HepG2 (cell line): ENCODE data around the gene P2RX2. TPM values are rescaled to one million over a fixed set of nuclear protein-coding genes. Genes with fewer than 3 reads are reported as not detected.

Experiments
- ATAC-seq: fragments of 200-7000 bp; cut with Tn5 transposase; 3 replicates; pipeline ENCODE4 v1.9.1; 2020; ENCODE audit warnings: mild to moderate bottlenecking, moderate library complexity
- BruUV-seq: library from RNA; stranded (reverse); fragments of 400-500 nt; replicated peaks from 2 replicates; lab custom pipeline; 2021; lab: Mats Ljungman, UMichigan
- CTCF ChIA-PET: fragments of 300-600 bp; formaldehyde crosslinking; extraction: SDS; loops from one replicate; lab custom pipeline; 2021; ENCODE audit warnings: low total read pairs, inconsistent platforms, low intra/inter-chr PET ratio; lab: Yijun Ruan, JAX
- POLR2A ChIA-PET: fragments of 350-600 bp; sonication (Branson Sonifier 250); formaldehyde crosslinking; loops from one replicate; lab custom pipeline; 2020; ENCODE audit warnings: antibody characterized with exemption, inconsistent platforms; lab: Yijun Ruan, JAX
- DNase-seq: peaks from one replicate; pipeline ENCODE4 v3.0.0-alpha.2; 2015; ENCODE audit warnings: low spot score
- FAIRE-seq: peaks from 3 replicates; lab custom pipeline; 2011; peaks lifted over from hg19 to GRCh38; lab: Jason Lieb, UNC
- H2AFZ ChIP-seq: one replicate; pipeline ENCODE4 v1.6.1; 2011; ENCODE audit warnings: low read length, inconsistent platforms
- H3K27ac ChIP-seq: fragments of 300-600 bp; 3 replicates; pipeline ENCODE4 v1.8.0; 2011; ENCODE audit warnings: mixed run types, mild to moderate bottlenecking, mixed read lengths, low read length, inconsistent platforms; ENCODE audit not compliant: insufficient read depth; ENCODE audit errors: extremely low read length
- H3K27me3 ChIP-seq, 2 experiments: fragments of 200-600 bp in 1 of 2; 2 replicates in 1 of 2; 3 replicates in 1 of 2; pipeline versions ENCODE4 v1.6.0 to v1.8.0; 2011; ENCODE audit warnings: low read length in 2 of 2, mild to moderate bottlenecking in 2 of 2, moderate library complexity in 2 of 2, inconsistent platforms in 1 of 2; ENCODE audit not compliant: insufficient read depth in 2 of 2, control insufficient read depth in 1 of 2
- H3K36me3 ChIP-seq, 2 experiments: fragments of 200-600 bp in 1 of 2; replicated peaks in 1 of 2; 2 replicates in 1 of 2; 3 replicates in 1 of 2; pipeline versions ENCODE4 v1.5.1 to v1.8.0; 2011; ENCODE audit warnings: low read length in 2 of 2, inconsistent platforms in 1 of 2; ENCODE audit not compliant: insufficient read depth in 2 of 2, control insufficient read depth in 1 of 2
- H3K4me1 ChIP-seq: 2 replicates; pipeline ENCODE4 v1.5.1; 2012; ENCODE audit warnings: low read length, inconsistent platforms; ENCODE audit not compliant: insufficient read depth
- H3K4me2 ChIP-seq: 2 replicates; pipeline ENCODE4 v1.6.0; 2011; ENCODE audit warnings: low read depth, low read length, inconsistent platforms
- H3K4me3 ChIP-seq, 3 experiments: fragments of 200-600 bp in 1 of 3; sonication (generic), shearing (Covaris generic) in 1 of 3; replicated peaks in 1 of 3; 2 replicates each; pipeline ENCODE4 v1.5.1; 2011 to 2016; ENCODE audit warnings: low read length in 3 of 3, inconsistent platforms in 2 of 3, low read depth in 2 of 3, mild to moderate bottlenecking in 2 of 3, control low read depth in 1 of 3, mixed read lengths in 1 of 3; ENCODE audit not compliant: insufficient read depth in 1 of 3
- H3K79me2 ChIP-seq: one replicate; pipeline ENCODE4 v1.6.1; 2011; ENCODE audit warnings: low read length, inconsistent platforms; ENCODE audit not compliant: insufficient read depth
- H3K9ac ChIP-seq: 2 replicates; pipeline ENCODE4 v1.6.0; 2011; ENCODE audit warnings: mild to moderate bottlenecking, low read depth, low read length, inconsistent platforms; ENCODE audit not compliant: insufficient read depth
- H3K9me3 ChIP-seq: 2 replicates; pipeline ENCODE4 v1.5.1; 2012; ENCODE audit warnings: mild to moderate bottlenecking, low read length
- H4K20me1 ChIP-seq: 2 replicates; pipeline ENCODE4 v1.6.0; 2011; ENCODE audit warnings: inconsistent platforms, mild to moderate bottlenecking, low read length, moderate library complexity; ENCODE audit not compliant: insufficient read depth
- GATAD1 ChIP-seq: IDR thresholded peaks from 2 replicates; pipeline ENCODE4 v1.6.1; 2016; ENCODE audit warnings: missing genetic modification reagents, missing compliant biosample characterization
- SIX1 ChIP-seq: sonication (generic); formaldehyde crosslinking; IDR thresholded peaks from 2 replicates; pipeline ENCODE4 v1.4.0; 2020; ENCODE audit warnings: missing genetic modification reagents, borderline replicate concordance
- SRF ChIP-seq: IDR thresholded peaks from 2 replicates; pipeline ENCODE4 v1.6.1; 2011; ENCODE audit warnings: mild to moderate bottlenecking, low read depth, low read length, moderate library complexity
- WGBS: methylation state at CpG from one replicate; pipeline ENCODE4 v1.1.6; 2017; ENCODE audit warnings: low lambda C conversion rate; 5-methylcytosine and 5-hydroxymethylcytosine counted together
- in situ Hi-C: cut with HindIII; loops from 2 replicates; pipeline ENCODE4 v1.10.0; 2017; ENCODE audit warnings: low pct_unique_long_range_greater_than_20kb; ENCODE audit not compliant: extremely low pct_ligation_motif_present
- intact Hi-C: fragments of 100-400 bp; cut with micrococcal nuclease; formaldehyde crosslinking; loops from one replicate; pipeline ENCODE4 v1.10.0; 2022; ENCODE audit not compliant: unreplicated experiment
- polyA plus RNA-seq, 8 experiments: library from polyadenylated mRNA; depleted of rRNA in 3 of 8; stranded (reverse) in 7 of 8; unstranded in 1 of 8; fragments of >200 nt; fragmentation: Illumina TruSeq in 4 of 8; extraction: Trizol in 4 of 8; gene quantifications; 2 replicates each; pipeline versions ENCODE4 v1.2.1 to v1.2.3, GENCODE V29; 2011 to 2016; ENCODE audit warnings: low read depth in 4 of 8, missing spikeins in 1 of 8, mixed read lengths in 1 of 8; ENCODE audit not compliant: insufficient read depth in 1 of 8
- total RNA-seq, 5 experiments: library from RNA; depleted of rRNA; stranded (reverse); fragments of >200 nt; fragmentation: Illumina TruSeq; extraction: Trizol; gene quantifications; 2 replicates each; pipeline ENCODE4 v1.2.3, GENCODE V29; 2016; ENCODE audit warnings: low read depth in 1 of 5
- TF ChIP-seq, protein P1 (sequence below): fragments of 450-650 bp; IDR thresholded peaks from 2 replicates; pipeline ENCODE4 v1.6.1; 2016

P2RX2 gene
- total and polyA plus RNA-seq, 2 of the 13 experiments (the other 11 are each of a cell fraction or from before 2014, with no cell fraction given), result not detected

DNA sequence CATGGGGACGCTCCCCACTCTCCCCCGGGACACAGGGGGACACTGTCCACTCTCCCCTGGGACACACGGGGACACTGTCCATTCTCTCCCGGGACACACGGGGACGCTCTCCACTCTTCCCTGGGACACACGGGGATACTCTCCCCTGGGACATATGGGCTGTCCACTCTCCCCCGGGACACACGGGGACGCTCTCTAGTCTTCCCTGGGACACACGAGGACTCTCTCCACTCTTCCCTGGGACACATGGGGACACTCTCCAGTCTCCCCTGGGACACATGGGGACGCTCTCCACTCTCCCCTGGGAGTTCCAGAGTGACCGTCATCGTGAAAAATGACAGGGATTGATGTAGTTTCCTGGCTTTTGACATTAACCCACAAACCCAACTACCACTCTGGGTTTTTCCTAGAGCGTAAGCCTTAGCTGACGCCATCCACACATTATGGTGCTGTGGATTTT lies 3.0 kb upstream of the P2RX2 start:
- no peak overlapping the region for H3K4me2 ChIP-seq
- peaks cover 0 to 9% of the 10 kb centered on the region in 2 experiments; a peak in 4 of 5 replicates for H3K27me3 ChIP-seq
- ChIA-PET POLR2A (no interaction called here), CTCF (interaction anchor here (1.1 to 3.2 kb wide), 4 partner anchors 15 to 202 kb away, joined by 3 to 36 read pairs (median 8); no protein-coding TSS in a partner anchor)
- no peaks in the 10 kb centered on the region for H3K79me2 ChIP-seq
- H3K27ac ChIP-seq, result no peak overlapping the region
- H3K9ac ChIP-seq, result no peak overlapping the region
- H4K20me1 ChIP-seq, result no peaks in the 10 kb centered on the region
- H3K9me3 ChIP-seq, result peaks cover 31% of the 10 kb centered on the region
- TF ChIP-seq, protein P1, sequence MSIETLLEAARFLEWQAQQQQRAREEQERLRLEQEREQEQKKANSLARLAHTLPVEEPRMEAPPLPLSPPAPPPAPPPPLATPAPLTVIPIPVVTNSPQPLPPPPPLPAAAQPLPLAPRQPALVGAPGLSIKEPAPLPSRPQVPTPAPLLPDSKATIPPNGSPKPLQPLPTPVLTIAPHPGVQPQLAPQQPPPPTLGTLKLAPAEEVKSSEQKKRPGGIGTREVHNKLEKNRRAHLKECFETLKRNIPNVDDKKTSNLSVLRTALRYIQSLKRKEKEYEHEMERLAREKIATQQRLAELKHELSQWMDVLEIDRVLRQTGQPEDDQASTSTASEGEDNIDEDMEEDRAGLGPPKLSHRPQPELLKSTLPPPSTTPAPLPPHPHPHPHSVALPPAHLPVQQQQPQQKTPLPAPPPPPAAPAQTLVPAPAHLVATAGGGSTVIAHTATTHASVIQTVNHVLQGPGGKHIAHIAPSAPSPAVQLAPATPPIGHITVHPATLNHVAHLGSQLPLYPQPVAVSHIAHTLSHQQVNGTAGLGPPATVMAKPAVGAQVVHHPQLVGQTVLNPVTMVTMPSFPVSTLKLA, result peak; percentile 59
- no peak for TF ChIP-seq SIX1 (CRISPR knock-in tag)
- ATAC-seq (peak; percentile 20), DNase-seq (no peak), FAIRE-seq (no peak)
- 57% methylated on average over 16 of the region's 16 CpGs for WGBS
- no peak overlapping the region for H2AFZ ChIP-seq
- H3K36me3 ChIP-seq, result no peaks in the 10 kb centered on the region
- in situ Hi-C loops, result no loop called here
- no TSS peak for BruUV-seq
- H3K4me3 ChIP-seq, result no peak overlapping the region
- no peaks in the 10 kb centered on the region for H3K4me1 ChIP-seq
- intact Hi-C loops, result loop anchor here (1.0 kb wide), 2 partner anchors 15 to 200 kb away; no protein-coding TSS in a partner anchor

DNA sequence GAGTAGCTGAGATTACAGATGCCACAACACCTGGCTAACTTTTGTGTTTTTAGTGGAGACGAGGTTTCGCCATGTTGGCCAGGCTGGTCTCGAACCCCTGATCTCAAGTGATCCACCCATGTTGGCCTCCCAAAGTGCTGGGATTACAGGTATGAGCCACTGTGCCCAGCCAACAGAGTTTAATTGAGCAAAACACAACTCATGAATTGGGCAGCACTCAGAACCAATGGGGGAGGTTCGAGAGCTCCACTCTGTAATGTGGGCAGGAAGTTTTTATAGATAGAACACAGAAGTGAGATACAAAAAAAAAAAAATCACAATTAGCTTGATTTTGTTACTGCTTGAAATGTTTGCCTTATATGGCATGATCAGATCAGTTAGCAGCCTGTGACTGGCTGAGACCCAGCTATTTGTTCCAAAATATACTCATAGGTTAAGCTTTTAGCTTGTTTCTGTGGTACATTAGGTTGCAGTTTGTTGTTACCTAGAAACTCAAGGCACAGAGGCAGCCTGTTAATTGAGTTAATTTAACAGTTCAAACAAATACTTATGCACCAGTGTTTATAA lies 1.4 kb upstream of the P2RX2 start:
- Histone ChIP-seq H3K27me3 (peaks cover 0 to 9% of the 10 kb centered on the region in 2 experiments; a peak in 4 of 5 replicates), H3K4me2 (no peak overlapping the region), H3K9ac (no peak overlapping the region), H3K36me3 (no peaks in the 10 kb centered on the region), H4K20me1 (no peaks in the 10 kb centered on the region), H2AFZ (no peak overlapping the region), H3K9me3 (peaks cover 23% of the 10 kb centered on the region), H3K4me3 (no peak overlapping the region), H3K79me2 (no peaks in the 10 kb centered on the region), H3K27ac (no peak overlapping the region), H3K4me1 (no peaks in the 10 kb centered on the region)
- BruUV-seq, result no TSS peak
- ChIA-PET POLR2A (no interaction called here), CTCF (no interaction called here)
- intact Hi-C loops, result no loop called here
- FAIRE-seq (no peak), DNase-seq (no peak), ATAC-seq (no peak)
- in situ Hi-C loops, result no loop called here
- TF ChIP-seq SRF, result peak; percentile 38; the same call in 1 of the 2 replicates
- TF ChIP-seq GATAD1 (CRISPR knock-in tag), result no peak
- 15% methylated on average over 4 of the region's 4 CpGs for WGBS
